Tibial artery (tissue), 4 donors: ENCODE results near the gene POMGNT2.

Experiments
- DNase-seq, 2 donors: peaks; one replicate each; pipeline ENCODE4 v3.0.0-alpha.2; 2019
- H3K27ac ChIP-seq, 2 donors: fragments of 200-600 bp; sonication (generic) in 1 of 2; 1 replicate in 1 of 2; 2 replicates in 1 of 2; pipeline ENCODE4 v1.5.1; 2018 to 2019; ENCODE audit warnings: mild to moderate bottlenecking in 1 of 2
- H3K27me3 ChIP-seq, 2 donors: fragments of 200-600 bp; sonication (generic) in 1 of 2; one replicate each; pipeline versions ENCODE4 v1.5.1 to v1.6.0; 2016 to 2019
- H3K36me3 ChIP-seq, 3 donors: fragments of 200-600 bp; sonication (generic) in 2 of 3; one replicate each; pipeline ENCODE4 v1.5.1; 2016 to 2019; ENCODE audit warnings: mild to moderate bottlenecking in 2 of 3
- H3K4me1 ChIP-seq, 4 donors: fragments of 200-600 bp; sonication (generic) in 2 of 4; 1 replicate in 3 of 4; 2 replicates in 1 of 4; pipeline ENCODE4 v1.5.1; 2016 to 2019
- H3K4me3 ChIP-seq, 2 donors: fragments of 200-600 bp; sonication (generic) in 1 of 2; 1 replicate in 1 of 2; 2 replicates in 1 of 2; pipeline ENCODE4 v1.5.1; 2018 to 2019; ENCODE audit warnings: mild to moderate bottlenecking in 2 of 2
- H3K9me3 ChIP-seq, 3 donors: fragments of 200-600 bp; sonication (generic) in 1 of 3; one replicate each; pipeline ENCODE4 v1.5.1; 2016 to 2019
- intact Hi-C: fragments of 100-400 bp; cut with DNase I; formaldehyde crosslinking; loops from one replicate; pipeline ENCODE4 v1.15.0; 2023; ENCODE audit warnings: low total_unique reads
- TF ChIP-seq, protein P1 (sequence below), 2 experiments: fragments of 200-600 bp in 1 of 2; fragments of 450-650 bp in 1 of 2; IDR thresholded peaks; one replicate each; pipeline ENCODE4 v1.5.1; 2017 to 2019; ENCODE audit warnings: antibody characterized with exemption in 2 of 2, mild to moderate bottlenecking in 1 of 2, moderate library complexity in 1 of 2

Gene POMGNT2

GRCh38 chr3:43036621-43037423 is 69.1 kb downstream of the POMGNT2 start:
- Histone ChIP-seq H3K9me3 (no peaks in the 10 kb centered on the region), H3K27ac (no peak overlapping the region), H3K4me3 (no peak overlapping the region), H3K36me3 (peaks cover 0 to 10% (median 7%) of the 10 kb centered on the region in 3 donors), H3K27me3 (no peaks in the 10 kb centered on the region), H3K4me1 (peaks cover 0 to 1% (median 0%) of the 10 kb centered on the region in 4 donors)
- TF ChIP-seq, protein P1, sequence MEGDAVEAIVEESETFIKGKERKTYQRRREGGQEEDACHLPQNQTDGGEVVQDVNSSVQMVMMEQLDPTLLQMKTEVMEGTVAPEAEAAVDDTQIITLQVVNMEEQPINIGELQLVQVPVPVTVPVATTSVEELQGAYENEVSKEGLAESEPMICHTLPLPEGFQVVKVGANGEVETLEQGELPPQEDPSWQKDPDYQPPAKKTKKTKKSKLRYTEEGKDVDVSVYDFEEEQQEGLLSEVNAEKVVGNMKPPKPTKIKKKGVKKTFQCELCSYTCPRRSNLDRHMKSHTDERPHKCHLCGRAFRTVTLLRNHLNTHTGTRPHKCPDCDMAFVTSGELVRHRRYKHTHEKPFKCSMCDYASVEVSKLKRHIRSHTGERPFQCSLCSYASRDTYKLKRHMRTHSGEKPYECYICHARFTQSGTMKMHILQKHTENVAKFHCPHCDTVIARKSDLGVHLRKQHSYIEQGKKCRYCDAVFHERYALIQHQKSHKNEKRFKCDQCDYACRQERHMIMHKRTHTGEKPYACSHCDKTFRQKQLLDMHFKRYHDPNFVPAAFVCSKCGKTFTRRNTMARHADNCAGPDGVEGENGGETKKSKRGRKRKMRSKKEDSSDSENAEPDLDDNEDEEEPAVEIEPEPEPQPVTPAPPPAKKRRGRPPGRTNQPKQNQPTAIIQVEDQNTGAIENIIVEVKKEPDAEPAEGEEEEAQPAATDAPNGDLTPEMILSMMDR (IDR thresholded peaks at IDR 0.05), result no peak
- no peak for DNase-seq
- intact Hi-C loops, result loop anchor here (10.0 kb wide), 1 partner anchor 72 kb away; no protein-coding TSS in a partner anchor

DNA sequence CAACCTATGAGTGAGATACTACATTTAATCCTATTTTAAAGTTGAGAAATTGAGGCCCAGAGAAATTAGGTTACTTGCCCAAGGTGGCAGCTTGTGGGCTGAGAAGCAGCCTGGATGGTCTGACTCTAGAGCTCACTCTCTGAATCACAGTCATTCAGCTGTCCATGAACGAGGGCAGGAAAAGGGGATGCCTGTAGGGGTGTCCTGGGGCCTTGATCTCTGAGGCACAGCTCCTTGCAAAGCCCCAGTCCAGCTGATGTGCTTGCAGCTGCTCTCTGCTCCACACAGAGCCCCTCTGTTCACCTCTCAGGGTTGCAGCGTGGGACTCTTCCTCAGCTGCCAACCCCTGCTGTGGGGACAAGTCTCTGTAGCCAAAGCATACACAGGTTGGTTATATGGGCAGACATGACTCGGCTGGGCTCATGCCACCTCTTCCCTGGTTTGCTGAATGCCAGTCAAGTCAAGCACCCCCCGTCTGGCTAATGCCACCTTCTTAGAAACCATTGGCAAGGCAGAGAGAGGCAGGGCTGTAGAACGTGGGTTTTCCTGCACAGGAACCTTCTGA is 70.0 kb downstream of the POMGNT2 start:
- H3K27ac ChIP-seq, result no peak overlapping the region
- H3K4me3 ChIP-seq, result no peak overlapping the region
- no peaks in the 10 kb centered on the region for H3K27me3 ChIP-seq
- no peak for DNase-seq
- peaks cover 0 to 10% (median 7%) of the 10 kb centered on the region in 3 donors for H3K36me3 ChIP-seq
- H3K4me1 ChIP-seq, result peaks cover 0 to 11% (median 3%) of the 10 kb centered on the region in 4 donors
- TF ChIP-seq, protein P1 (IDR thresholded peaks at IDR 0.05), result no peak
- intact Hi-C loops, result loop anchor here (10.0 kb wide), 1 partner anchor 71 kb away; no protein-coding TSS in a partner anchor
- no peaks in the 10 kb centered on the region for H3K9me3 ChIP-seq

DNA sequence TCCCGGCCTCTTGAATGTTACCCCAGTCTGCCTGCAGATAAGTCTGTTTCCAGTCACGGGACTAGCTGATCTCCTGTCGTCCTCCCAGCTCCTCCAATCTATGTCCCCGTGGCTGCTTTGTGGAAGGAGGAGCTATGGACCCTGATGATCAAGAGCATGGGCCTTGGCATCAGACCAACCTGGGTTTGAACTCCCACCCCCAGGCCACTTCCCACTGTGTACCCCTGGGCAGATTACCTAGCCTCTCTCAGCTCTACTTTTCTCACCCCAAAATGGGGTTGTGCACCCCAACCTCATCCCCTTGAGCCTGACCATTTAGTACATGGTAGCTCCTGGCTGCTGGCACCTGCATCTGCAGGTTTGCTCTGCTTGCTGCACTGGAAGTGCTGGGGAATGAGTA is 71.0 kb downstream of the POMGNT2 start:
- Histone ChIP-seq H3K4me1 (peaks cover 0 to 11% (median 3%) of the 10 kb centered on the region in 4 donors), H3K4me3 (no peak overlapping the region), H3K27ac (no peak overlapping the region), H3K9me3 (no peaks in the 10 kb centered on the region), H3K36me3 (peaks cover 0 to 10% (median 7%) of the 10 kb centered on the region in 3 donors), H3K27me3 (no peaks in the 10 kb centered on the region)
- intact Hi-C loops, result loop anchor here (10.0 kb wide), 1 partner anchor 70 kb away; no protein-coding TSS in a partner anchor
- DNase-seq, result no peak
- TF ChIP-seq, protein P1 (IDR thresholded peaks at IDR 0.05), result no peak

DNA sequence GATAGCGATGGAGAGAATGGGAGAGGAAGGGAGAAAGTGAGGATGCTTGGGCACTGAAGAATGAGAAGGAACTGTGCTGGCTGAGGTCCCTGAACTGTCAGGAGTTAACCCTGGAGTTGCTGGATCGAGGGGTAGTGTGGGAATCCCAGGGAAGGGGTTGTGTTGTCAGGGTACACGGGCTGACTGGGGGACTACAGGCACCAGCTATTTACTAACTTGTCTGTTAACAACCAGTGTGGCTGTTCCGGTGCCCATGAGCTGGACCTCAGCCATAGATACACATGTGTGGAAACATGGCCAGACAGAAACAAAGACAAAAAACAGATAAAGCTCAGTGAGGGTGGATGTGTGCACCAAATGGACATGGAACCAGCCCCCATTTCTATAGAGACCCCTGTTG is 71.7 kb downstream of the POMGNT2 start:
- Histone ChIP-seq H3K4me3 (no peak overlapping the region), H3K4me1 (peaks cover 0 to 11% (median 3%) of the 10 kb centered on the region in 4 donors), H3K36me3 (peaks cover 0 to 10% (median 7%) of the 10 kb centered on the region in 3 donors), H3K27ac (no peak overlapping the region), H3K27me3 (no peaks in the 10 kb centered on the region), H3K9me3 (no peaks in the 10 kb centered on the region)
- TF ChIP-seq, protein P1 (IDR thresholded peaks at IDR 0.05), result no peak
- intact Hi-C loops, result loop anchor here (10.0 kb wide), 1 partner anchor 69 kb away; no protein-coding TSS in a partner anchor
- no peak for DNase-seq

- peaks cover 0 to 10% (median 7%) of the 10 kb centered on the region in 3 donors for H3K36me3 ChIP-seq
- TF ChIP-seq, protein P1 (IDR thresholded peaks at IDR 0.05), result no peak
- H3K27ac ChIP-seq, result no peak overlapping the region
Measured at GRCh38 chr3:43032646-43033628, 72.9 kb downstream of the POMGNT2 start.

More at GRCh38 chr3:43032646-43033628, 72.9 kb downstream of the POMGNT2 start:
- Histone ChIP-seq H3K27me3 (no peaks in the 10 kb centered on the region), H3K4me3 (no peak overlapping the region), H3K4me1 (peaks cover 0 to 11% (median 5%) of the 10 kb centered on the region in 4 donors), H3K9me3 (no peaks in the 10 kb centered on the region)
- DNase-seq, result no peak
- intact Hi-C loops, result loop anchor here (10.0 kb wide), 1 partner anchor 68 kb away; no protein-coding TSS in a partner anchor
